TTC549 (cell line): ENCODE measurements around the gene PDZD7.

Experiments
- FAIRE-seq: peaks from 2 replicates; lab custom pipeline; 2012; peaks lifted over from hg19 to GRCh38; lab: Jason Lieb, UNC

PDZD7 gene

GRCh38 chr10:101000915-101001658, 29.8 kb downstream of the PDZD7 start:
- FAIRE-seq, result no peak

- no peak for FAIRE-seq
Measured at GRCh38 chr10:101000127-101000914, 30.6 kb downstream of the PDZD7 start.

GRCh38 chr10:100999742-101000126, 31.2 kb downstream of the PDZD7 start, which contains the start of gene LZTS2:
Gene LZTS2 (plus strand): TSS chr10:100999808. CDS start chr10:101002539, 2,731 bp downstream.
- no peak for FAIRE-seq

- no peak for FAIRE-seq
Measured at GRCh38 chr10:100998991-100999741, 31.8 kb downstream of the PDZD7 start.

- FAIRE-seq, result no peak
Measured at GRCh38 chr10:100998183-100998990, 32.5 kb downstream of the PDZD7 start.

- FAIRE-seq, result no peak
Measured at GRCh38 chr10:100997360-100998182, 33.4 kb downstream of the PDZD7 start.

- FAIRE-seq, result no peak
Measured at GRCh38 chr10:100996678-100997359, 34.1 kb downstream of the PDZD7 start.

DNA sequence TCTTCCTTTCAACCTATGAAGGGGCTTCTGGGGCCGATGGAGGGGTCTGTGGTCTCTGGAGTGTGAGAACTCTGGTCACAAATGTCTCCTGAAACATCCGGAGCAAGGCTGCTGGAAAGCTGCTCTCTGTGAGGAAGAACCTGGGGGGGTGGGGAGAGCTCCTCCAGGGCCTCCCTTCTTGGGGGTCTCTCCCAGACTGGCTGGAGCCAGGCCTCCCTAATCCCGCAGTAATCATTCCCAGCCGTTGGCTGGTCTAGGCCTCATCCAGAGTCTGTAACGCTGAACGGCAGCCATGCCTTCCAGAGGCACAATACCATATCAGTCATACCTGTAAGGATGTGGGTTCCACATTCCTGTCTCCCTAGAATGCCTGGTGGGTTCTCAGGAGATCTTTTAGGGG, 35.7 kb downstream of the PDZD7 start:
- no peak for FAIRE-seq

GRCh38 chr10:100993986-100994708, 36.8 kb downstream of the PDZD7 start:
- FAIRE-seq, result peak; percentile 36

- FAIRE-seq, result no peak
Measured at GRCh38 chr10:100989088-100989487, 41.8 kb downstream of the PDZD7 start.

DNA sequence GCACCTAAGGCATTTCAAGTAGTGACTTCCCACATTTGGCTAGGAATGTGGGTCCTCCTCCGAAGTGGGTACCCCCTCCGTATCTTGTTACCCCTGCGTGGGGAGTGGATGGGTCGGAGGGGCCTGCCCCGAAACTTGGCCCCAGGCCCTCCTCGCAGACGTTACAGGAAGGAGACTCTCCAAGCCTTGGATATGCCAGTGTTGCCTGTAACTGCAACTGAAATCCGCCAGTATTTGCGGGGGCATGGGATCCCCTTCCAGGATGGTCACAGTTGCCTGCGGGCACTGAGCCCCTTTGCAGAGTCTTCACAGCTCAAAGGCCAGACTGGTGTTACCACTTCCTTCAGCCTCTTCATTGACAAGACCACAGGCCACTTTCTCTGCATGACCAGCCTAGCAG, 42.8 kb downstream of the PDZD7 start:
- FAIRE-seq, result no peak

GRCh38 chr10:100987685-100988049, 43.3 kb downstream of the PDZD7 start:
- no peak for FAIRE-seq

GRCh38 chr10:100986952-100987684, 43.8 kb downstream of the PDZD7 start, which contains the start of the genes MRPL43 and TWNK:
Gene MRPL43 (minus strand): TSS chr10:100987497. CDS start chr10:100987443, 54 bp downstream.
Gene TWNK (plus strand): TSS chr10:100987543. CDS start chr10:100988211, 668 bp downstream.
- FAIRE-seq, result no peak

GRCh38 chr10:100986623-100986951, 44.3 kb downstream of the PDZD7 start:
- FAIRE-seq, result no peak

- FAIRE-seq, result no peak
Measured at GRCh38 chr10:100985336-100985735, 45.6 kb downstream of the PDZD7 start.

GRCh38 chr10:100984672-100985177, 46.2 kb downstream of the PDZD7 start:
- FAIRE-seq, result no peak

DNA sequence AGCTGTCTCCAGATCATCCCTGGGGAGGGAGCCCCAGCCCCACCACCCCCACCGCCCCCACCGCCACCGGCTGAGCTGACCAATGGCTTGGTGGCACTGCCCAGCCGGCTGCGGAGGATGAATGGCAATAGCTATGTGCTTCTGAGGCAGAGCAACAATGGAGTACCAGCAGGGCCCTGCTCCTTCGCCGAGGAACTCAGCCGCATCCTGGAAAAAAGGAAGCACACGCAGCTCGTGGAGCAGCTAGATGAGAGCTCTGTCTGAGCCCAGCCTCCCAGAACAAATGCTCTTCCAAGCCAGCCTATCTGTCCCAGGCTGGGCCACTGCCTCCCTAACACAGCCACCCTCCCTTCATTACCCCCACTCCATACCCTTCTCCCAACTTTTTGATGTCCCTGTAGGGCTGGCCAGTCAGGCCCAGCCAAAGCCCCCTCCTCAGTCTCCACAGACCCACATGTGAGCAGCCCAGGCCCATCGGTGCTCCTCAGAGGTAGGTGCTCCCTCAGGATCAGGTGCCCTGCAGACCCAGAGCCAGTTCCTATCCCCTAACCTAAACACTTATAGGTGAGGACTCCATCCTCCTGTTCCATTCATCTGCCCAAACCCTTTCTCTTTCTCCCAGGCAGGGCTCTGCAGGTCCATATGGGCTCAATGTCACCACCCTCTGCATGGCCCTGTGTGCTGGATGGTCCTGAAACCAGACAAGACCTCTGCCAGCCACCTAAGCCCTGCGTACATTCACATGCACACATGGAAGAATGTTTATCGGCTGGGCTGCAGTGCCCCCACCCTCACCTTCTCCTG, 46.9 kb downstream of the PDZD7 start:
- no peak for FAIRE-seq
